Measurements from ENCODE around the gene ADCY9.

Gene ADCY9

DNA sequence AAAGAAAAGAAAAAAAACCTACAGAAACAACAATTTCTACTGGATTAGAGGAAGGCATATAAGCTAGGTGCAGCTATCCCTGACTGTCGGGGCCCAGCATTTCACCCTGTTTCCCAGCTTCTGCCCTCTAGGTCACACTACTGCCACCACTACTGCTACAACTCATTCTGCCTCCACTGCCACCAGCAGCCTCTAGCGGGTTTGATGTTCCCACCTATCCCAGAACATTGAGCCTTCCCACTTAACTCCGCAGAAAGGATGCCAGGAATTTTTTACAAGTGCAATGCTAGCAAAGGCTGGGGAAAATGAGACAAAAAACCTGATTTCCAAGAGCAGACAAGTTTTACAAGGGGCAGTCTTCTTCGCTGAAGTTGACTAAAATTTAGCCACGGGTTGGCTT, 10.4 kb downstream of the ADCY9 start:
- H3K4me3 ChIP-seq (ENCODE audit: low read depth, low read length), result no peak overlapping the region
- DNase-seq (ENCODE audit: low read depth), result no peak
- TF ChIP-seq, protein P1, sequence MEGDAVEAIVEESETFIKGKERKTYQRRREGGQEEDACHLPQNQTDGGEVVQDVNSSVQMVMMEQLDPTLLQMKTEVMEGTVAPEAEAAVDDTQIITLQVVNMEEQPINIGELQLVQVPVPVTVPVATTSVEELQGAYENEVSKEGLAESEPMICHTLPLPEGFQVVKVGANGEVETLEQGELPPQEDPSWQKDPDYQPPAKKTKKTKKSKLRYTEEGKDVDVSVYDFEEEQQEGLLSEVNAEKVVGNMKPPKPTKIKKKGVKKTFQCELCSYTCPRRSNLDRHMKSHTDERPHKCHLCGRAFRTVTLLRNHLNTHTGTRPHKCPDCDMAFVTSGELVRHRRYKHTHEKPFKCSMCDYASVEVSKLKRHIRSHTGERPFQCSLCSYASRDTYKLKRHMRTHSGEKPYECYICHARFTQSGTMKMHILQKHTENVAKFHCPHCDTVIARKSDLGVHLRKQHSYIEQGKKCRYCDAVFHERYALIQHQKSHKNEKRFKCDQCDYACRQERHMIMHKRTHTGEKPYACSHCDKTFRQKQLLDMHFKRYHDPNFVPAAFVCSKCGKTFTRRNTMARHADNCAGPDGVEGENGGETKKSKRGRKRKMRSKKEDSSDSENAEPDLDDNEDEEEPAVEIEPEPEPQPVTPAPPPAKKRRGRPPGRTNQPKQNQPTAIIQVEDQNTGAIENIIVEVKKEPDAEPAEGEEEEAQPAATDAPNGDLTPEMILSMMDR (IDR thresholded peaks at IDR 0.05; ENCODE audit: control insufficient read depth, extremely low read depth, insufficient read depth), result no peak

DNA sequence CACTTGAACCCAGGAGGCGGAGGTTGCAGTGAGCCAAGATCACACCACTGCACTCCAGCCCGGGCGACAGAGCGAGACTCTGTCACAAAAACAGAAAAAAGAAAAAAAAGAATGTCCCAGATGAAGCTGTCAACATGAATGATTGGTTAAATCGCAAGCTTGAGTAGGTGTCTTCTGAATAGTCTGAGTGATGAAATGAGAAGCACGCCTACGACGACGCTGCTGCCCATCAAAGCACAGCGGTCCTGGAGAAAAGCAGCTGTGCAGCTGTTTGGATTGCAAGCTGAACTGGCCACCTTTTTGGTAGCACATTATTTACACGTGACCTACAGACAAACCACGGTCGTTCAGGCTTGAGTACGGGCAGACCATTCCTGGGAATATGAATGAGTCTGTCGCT, 12.5 kb downstream of the ADCY9 start:
- TF ChIP-seq, protein P1 (IDR thresholded peaks at IDR 0.05; ENCODE audit: control insufficient read depth, extremely low read depth, insufficient read depth), result no peak
- H3K4me3 ChIP-seq (ENCODE audit: low read depth, low read length), result no peak overlapping the region
- no peak for DNase-seq (ENCODE audit: low read depth)

DNA sequence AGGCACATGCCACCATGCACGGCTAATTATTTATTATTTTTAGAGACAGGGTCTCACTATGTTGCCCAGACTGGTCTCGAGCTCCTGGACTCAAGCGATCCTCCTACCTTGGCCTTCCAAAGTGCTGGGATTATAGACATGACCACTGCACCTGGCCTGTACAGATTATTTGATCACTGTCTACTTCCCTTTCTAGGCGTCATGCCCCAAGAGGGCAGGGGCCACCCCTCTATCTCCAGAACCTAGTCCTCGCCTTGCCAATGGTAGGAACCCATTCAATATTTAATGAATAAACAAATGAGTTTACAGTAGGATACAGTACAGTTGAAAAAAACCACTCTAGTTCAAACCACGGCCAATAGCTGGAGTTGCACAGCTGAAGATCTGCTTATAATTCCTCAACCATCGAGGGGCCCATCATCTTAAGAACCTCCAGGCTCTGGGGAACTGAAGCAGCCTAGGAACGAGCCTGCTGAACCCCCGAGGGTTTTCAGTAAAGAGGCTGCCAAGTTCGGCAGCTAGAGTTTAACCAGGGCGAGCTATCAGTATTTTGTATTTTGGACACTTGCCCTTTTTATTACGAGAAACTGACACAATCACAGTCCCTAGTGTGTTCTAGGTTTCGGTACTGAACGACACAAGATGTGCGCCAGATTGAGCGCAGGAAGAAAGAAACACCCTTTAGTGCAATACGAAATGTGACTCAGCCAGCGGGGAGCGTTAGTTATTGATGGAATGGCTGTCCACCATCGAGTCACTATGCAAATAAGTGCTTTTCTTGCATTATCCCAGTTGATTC, 14.6 kb downstream of the ADCY9 start:
- TF ChIP-seq, protein P1 (IDR thresholded peaks at IDR 0.05; ENCODE audit: control insufficient read depth, extremely low read depth, insufficient read depth), result no peak
- no peak for DNase-seq (ENCODE audit: low read depth)
- no peak overlapping the region for H3K4me3 ChIP-seq (ENCODE audit: low read depth, low read length)

DNA sequence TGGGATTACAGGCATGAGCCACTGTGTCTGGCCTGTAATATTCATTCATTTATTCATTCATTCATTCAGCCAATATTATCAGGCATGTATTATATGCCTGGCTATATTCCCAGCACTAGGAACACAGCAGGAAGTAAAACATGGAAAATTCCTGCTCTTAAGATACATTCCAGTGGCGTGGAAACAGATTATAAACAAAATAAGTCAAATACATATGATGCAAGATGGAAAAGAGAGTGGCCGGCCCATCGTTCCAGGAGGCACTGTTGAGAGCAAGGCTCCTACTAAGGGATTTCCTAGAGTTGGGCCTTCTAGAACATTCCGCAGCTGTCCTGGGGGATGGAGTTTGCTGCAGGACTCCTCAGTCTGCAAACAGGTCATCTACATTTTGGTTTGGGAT, 17.7 kb downstream of the ADCY9 start:
- DNase-seq (ENCODE audit: low read depth), result no peak
- TF ChIP-seq, protein P1 (IDR thresholded peaks at IDR 0.05; ENCODE audit: control insufficient read depth, extremely low read depth, insufficient read depth), result no peak
- H3K4me3 ChIP-seq (ENCODE audit: low read depth, low read length), result no peak overlapping the region

DNA sequence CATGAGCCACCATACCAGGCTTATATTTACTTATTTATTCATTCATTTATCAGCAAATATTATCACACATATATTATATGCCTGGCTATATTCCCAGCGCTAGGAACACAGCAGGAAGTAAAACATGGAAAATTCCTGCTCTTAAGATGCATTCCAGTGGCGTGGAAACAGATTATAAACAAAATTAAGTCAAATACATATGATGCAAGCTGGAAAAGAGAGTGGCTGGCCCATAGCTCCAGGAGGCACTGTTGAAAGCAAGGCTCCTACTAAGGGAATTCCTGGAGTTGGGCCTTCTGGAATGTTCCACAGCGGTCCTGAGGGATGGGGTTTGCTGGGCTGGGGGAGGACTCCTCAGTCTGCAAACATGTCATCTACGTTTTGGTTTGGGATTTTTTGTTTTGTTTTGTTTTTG, 18.4 kb downstream of the ADCY9 start:
- DNase-seq (ENCODE audit: low read depth), result peak; percentile 96
- H3K4me3 ChIP-seq (ENCODE audit: low read depth, low read length), result no peak overlapping the region
- TF ChIP-seq, protein P1 (IDR thresholded peaks at IDR 0.05; ENCODE audit: control insufficient read depth, extremely low read depth, insufficient read depth), result no peak

DNA sequence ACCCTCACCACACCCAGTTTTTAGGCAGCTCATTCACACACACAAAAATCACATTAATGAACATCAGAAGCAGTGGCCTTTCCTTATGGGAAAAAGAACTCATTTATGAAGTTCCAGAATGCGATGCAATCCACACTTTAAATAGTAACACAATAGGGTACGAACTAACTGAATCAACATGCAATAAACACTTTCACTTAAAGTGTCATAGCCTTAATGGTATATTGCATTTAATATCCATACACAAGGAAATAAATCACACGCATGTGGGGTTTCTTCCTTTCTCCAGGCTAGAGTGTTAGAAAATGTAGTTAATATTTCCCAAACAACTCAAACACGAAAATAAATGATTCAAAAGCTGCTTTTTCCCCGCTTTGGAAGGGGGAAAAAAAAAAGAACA, 19.7 kb downstream of the ADCY9 start:
- DNase-seq (ENCODE audit: low read depth), result no peak
- TF ChIP-seq, protein P1 (IDR thresholded peaks at IDR 0.05; ENCODE audit: control insufficient read depth, extremely low read depth, insufficient read depth), result no peak
- H3K4me3 ChIP-seq (ENCODE audit: low read depth, low read length), result no peak overlapping the region
